SJSA1 (cell line): ENCODE measurements around the gene A3GALT2. TPM values are rescaled to one million over a fixed set of nuclear protein-coding genes. Genes with fewer than 3 reads are reported as not detected.

Experiments used
- DNase-seq, 2 experiments: peaks; one replicate each; pipeline ENCODE4 v3.0.0-alpha.2; 2015 to 2020; ENCODE audit warnings: low spot score in 2 of 2, low read depth in 1 of 2
- H3K27ac ChIP-seq: fragments of 250-450 bp; sonication (Bioruptor Pico); 2 replicates; pipeline ENCODE4 v1.5.1; 2020; ENCODE audit warnings: mild to moderate bottlenecking, moderate library complexity
- H3K27me3 ChIP-seq: fragments of 250-450 bp; sonication (Bioruptor Pico); replicated peaks from 2 replicates; pipeline ENCODE4 v1.5.1; 2020; ENCODE audit warnings: mild to moderate bottlenecking, moderate library complexity
- H3K36me3 ChIP-seq: fragments of 250-450 bp; sonication (Bioruptor Pico); 2 replicates; pipeline ENCODE4 v1.5.1; 2020; ENCODE audit warnings: mild to moderate bottlenecking
- H3K4me1 ChIP-seq: fragments of 250-450 bp; sonication (Bioruptor Pico); replicated peaks from 2 replicates; pipeline ENCODE4 v1.6.1; 2021; ENCODE audit warnings: mild to moderate bottlenecking
- H3K4me3 ChIP-seq: fragments of 250-450 bp; sonication (Bioruptor Pico); 2 replicates; pipeline ENCODE4 v1.5.1; 2020; ENCODE audit warnings: mild to moderate bottlenecking
- H3K9me3 ChIP-seq: fragments of 250-450 bp; sonication (Bioruptor Pico); replicated peaks from 2 replicates; pipeline ENCODE4 v1.5.1; 2020; ENCODE audit warnings: mild to moderate bottlenecking
- total RNA-seq: library from RNA; depleted of rRNA; stranded (reverse); fragments of >200 nt; shearing (Covaris generic); gene quantifications from 2 replicates; pipeline ENCODE4 v1.2.3, GENCODE V29; 2014

Gene A3GALT2
- total RNA-seq, 1 experiment from 2014 or later, result not detected

DNA sequence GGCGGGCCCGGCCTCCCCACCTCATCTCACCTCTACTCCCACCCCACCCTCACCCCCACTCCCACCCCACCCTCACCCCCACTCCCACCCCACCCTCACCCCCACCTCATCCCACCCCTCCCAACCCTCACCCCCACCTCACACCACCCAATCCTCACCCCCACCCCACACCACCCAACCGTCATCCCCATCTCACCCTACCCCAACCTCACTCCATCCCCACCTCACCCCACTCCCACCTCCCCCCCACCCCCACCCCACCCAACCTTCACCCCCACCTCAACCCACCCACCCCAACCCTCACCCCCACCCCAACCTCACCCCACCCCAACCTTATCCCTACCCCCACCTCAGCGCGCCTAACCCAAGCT, 13.4 kb downstream of the A3GALT2 start:
- H3K4me1 ChIP-seq, result no peaks in the 10 kb centered on the region
- no peak overlapping the region for H3K27ac ChIP-seq
- H3K36me3 ChIP-seq, result no peaks in the 10 kb centered on the region
- no peak overlapping the region for H3K4me3 ChIP-seq
- H3K27me3 ChIP-seq, result no peaks in the 10 kb centered on the region
- no peaks in the 10 kb centered on the region for H3K9me3 ChIP-seq
- DNase-seq, result no peak

- Histone ChIP-seq H3K27me3 (no peaks in the 10 kb centered on the region), H3K4me3 (no peak overlapping the region), H3K27ac (no peak overlapping the region), H3K36me3 (no peaks in the 10 kb centered on the region; the same call in 1 of the 2 replicates), H3K4me1 (no peaks in the 10 kb centered on the region), H3K9me3 (no peaks in the 10 kb centered on the region)
- DNase-seq, result no peak
These were observed 14.0 kb downstream of the A3GALT2 start for GRCh38 chr1:33306653-33307493.

DNA sequence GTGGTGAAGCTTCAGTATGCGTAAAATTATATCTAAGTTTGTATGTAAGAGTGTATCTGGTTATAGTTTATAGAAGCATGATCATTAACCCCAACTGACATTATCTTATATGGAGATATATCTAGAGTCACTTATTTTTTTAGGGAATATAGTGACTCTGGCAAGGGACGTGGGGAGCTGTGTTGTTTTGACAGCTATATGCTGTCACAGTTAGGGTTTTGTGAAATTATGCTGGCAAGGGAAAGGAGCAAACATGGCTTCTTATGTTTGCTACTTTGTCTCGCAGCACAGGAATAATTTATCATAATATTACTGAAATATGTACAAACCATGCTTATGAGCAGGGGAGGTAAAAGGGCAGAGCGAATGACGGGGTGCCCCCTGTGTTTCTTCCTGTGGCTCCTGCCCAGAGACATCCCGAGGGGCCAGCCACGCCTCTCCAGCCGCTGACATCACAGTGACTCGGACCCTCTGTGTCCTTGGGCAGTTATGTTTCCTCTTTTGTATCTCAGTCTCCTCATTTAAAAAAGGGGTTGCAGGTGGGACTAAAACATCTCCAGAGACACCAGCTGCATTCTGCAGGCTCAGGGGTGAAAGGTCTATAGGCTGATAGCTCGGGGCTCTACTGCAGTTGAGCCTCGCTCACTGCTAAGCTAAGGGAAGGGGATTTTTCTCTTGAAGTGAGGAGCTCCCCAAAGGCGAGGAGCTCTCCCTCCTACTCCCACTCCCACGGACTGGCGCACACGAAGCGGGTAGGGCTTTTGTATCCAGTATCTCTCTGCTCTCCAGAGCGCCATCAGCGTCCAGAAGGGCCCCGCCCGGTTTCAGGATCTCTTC, 14.9 kb downstream of the A3GALT2 start:
- H3K27me3 ChIP-seq, result no peaks in the 10 kb centered on the region
- no peak for DNase-seq
- H3K36me3 ChIP-seq, result peaks cover 5% of the 10 kb centered on the region; the same call in 1 of the 2 replicates
- H3K4me3 ChIP-seq, result no peak overlapping the region
- H3K4me1 ChIP-seq, result no peaks in the 10 kb centered on the region
- no peaks in the 10 kb centered on the region for H3K9me3 ChIP-seq
- H3K27ac ChIP-seq, result no peak overlapping the region

DNA sequence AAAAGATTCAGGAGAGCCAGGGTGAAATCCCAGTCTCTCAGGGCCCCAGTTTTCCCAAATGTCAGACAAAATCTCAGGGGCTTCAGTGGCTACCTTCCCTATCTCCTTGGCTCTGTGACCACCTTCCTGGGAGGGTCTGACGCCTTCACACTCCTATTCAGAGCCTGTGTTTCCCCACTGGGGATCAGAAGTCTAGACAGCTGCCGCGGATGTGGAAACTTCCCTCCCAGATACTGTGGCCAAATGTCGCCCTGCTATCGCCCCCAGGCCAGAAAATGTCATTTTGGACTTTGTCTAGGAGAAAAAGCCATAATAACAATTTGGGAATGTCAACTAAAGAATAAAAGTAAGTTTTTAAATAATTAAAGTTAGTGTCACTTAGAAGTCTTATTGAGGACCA, 15.9 kb downstream of the A3GALT2 start:
- H3K9me3 ChIP-seq, result no peaks in the 10 kb centered on the region
- H3K27ac ChIP-seq, result no peak overlapping the region
- H3K4me1 ChIP-seq, result no peaks in the 10 kb centered on the region
- no peak for DNase-seq
- H3K4me3 ChIP-seq, result no peak overlapping the region
- H3K27me3 ChIP-seq, result no peaks in the 10 kb centered on the region
- peaks cover 6% of the 10 kb centered on the region for H3K36me3 ChIP-seq

GRCh38 chr1:33302325-33302724, 18.6 kb downstream of the A3GALT2 start:
- Histone ChIP-seq H3K4me3 (no peak overlapping the region), H3K9me3 (no peaks in the 10 kb centered on the region), H3K36me3 (peaks cover 30% of the 10 kb centered on the region), H3K27ac (no peak overlapping the region), H3K27me3 (no peaks in the 10 kb centered on the region), H3K4me1 (0 out of 2 replicates have a peak, but pooled peaks cover 6% of the 10 kb centered on the region)
- no peak for DNase-seq

- Histone ChIP-seq H3K36me3 (peaks cover 36% of the 10 kb centered on the region), H3K4me1 (0 out of 2 replicates have a peak, but pooled peaks cover 6% of the 10 kb centered on the region), H3K27ac (no peak overlapping the region), H3K27me3 (no peaks in the 10 kb centered on the region), H3K4me3 (no peak overlapping the region), H3K9me3 (no peaks in the 10 kb centered on the region)
- no peak for DNase-seq
These were observed 19.5 kb downstream of the A3GALT2 start for GRCh38 chr1:33301273-33301984.

- no peak for DNase-seq
These were observed 20.2 kb downstream of the A3GALT2 start for GRCh38 chr1:33300673-33301072.

GRCh38 chr1:33299461-33300155, 21.3 kb downstream of the A3GALT2 start:
- Histone ChIP-seq H3K4me3 (no peak overlapping the region), H3K27me3 (no peaks in the 10 kb centered on the region), H3K27ac (no peak overlapping the region), H3K4me1 (0 out of 2 replicates have a peak, but pooled peaks cover 6% of the 10 kb centered on the region), H3K9me3 (no peaks in the 10 kb centered on the region), H3K36me3 (peaks cover 51% of the 10 kb centered on the region)
- DNase-seq, result no peak

More at GRCh38 chr1:33300673-33301072, 20.2 kb downstream of the A3GALT2 start:
- Histone ChIP-seq H3K4me3 (no peak overlapping the region), H3K27me3 (no peaks in the 10 kb centered on the region), H3K27ac (no peak overlapping the region), H3K4me1 (0 out of 2 replicates have a peak, but pooled peaks cover 6% of the 10 kb centered on the region), H3K36me3 (peaks cover 43% of the 10 kb centered on the region), H3K9me3 (no peaks in the 10 kb centered on the region)

- Histone ChIP-seq H3K27me3 (no peaks in the 10 kb centered on the region), H3K36me3 (peaks cover 60% of the 10 kb centered on the region), H3K4me1 (0 out of 2 replicates have a peak, but pooled peaks cover 6% of the 10 kb centered on the region), H3K27ac (no peak overlapping the region), H3K4me3 (no peak overlapping the region), H3K9me3 (no peaks in the 10 kb centered on the region)
- peak; percentile 51 to 80 for DNase-seq
These were observed 22.1 kb downstream of the A3GALT2 start for GRCh38 chr1:33298623-33299277.

DNA sequence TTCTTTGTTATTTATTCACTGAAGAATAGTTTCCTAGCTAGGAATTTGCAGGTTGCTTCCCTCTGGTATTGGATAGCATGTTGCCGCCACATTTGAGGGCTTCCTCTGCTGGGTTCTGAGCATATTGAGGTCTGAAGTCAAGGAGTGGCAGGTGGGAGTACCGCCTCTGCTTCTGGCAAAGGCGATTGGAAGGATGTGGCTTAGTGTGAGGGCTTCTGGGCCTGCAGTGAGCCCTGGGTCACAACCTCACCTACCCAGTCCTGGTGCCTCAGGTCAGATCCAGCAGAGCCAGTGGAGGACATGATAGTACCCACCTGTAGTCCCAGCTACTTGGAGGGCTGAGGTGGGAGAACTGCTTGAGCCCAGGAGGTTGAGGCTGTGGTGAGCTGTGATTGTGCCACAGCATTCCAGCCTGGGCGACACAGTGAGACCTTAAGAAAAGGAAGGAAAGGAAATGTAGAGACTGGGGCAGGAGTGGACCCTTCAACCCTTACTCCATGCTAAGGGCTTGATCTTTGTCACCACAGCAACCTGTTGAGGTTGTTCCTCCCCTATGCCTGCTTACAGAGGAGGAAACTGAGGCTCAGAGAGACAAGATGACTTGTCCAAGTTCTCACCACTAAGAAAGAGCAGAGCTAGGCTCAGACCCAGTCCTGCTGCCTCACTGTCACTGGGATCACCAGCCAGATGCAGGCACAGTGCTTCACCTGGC, 22.8 kb downstream of the A3GALT2 start:
- Histone ChIP-seq H3K27ac (no peak overlapping the region), H3K27me3 (no peaks in the 10 kb centered on the region), H3K36me3 (peaks cover 65% of the 10 kb centered on the region), H3K4me3 (no peak overlapping the region), H3K4me1 (0 out of 2 replicates have a peak, but pooled peaks cover 6% of the 10 kb centered on the region), H3K9me3 (no peaks in the 10 kb centered on the region)
- DNase-seq, result no peak

DNA sequence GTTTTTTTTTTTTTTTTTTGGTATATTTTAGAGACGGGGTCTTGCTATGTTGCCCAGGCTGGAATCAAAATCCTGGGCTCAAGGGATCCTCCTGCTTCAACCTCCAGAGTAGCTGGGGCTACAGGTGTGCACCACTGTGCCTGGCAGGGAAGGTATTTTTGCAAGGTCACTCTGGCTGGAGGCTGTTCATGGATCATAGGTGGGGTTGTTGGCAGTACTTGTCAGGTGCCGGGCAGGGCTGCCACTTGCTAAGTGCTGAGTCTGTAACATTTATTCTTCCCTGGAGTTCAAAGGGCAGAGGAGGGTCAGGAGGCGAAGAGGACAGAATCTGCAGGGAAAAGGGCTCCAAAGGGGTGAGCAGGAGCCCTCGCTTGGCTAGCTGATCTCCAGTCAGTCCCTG, 24.1 kb downstream of the A3GALT2 start:
- Histone ChIP-seq H3K4me1 (0 out of 2 replicates have a peak, but pooled peaks cover 6% of the 10 kb centered on the region), H3K4me3 (no peak overlapping the region), H3K27ac (no peak overlapping the region), H3K9me3 (no peaks in the 10 kb centered on the region), H3K27me3 (no peaks in the 10 kb centered on the region), H3K36me3 (peaks cover 68% of the 10 kb centered on the region)
- DNase-seq, result no peak

- Histone ChIP-seq H3K4me3 (no peak overlapping the region), H3K36me3 (peaks cover 63% of the 10 kb centered on the region), H3K27ac (no peak overlapping the region), H3K4me1 (0 out of 2 replicates have a peak, but pooled peaks cover 6% of the 10 kb centered on the region), H3K27me3 (no peaks in the 10 kb centered on the region), H3K9me3 (no peaks in the 10 kb centered on the region)
- no peak for DNase-seq
These were observed 24.8 kb downstream of the A3GALT2 start for GRCh38 chr1:33296082-33296458.
